PC-9 (cell line): Measurements from ENCODE around the gene IRAK2.

Source experiments
- EZH2 ChIP-seq: fragments of 200-600 bp; sonication (generic); IDR thresholded peaks from 2 replicates; pipeline ENCODE4 v1.8.0; 2017; ENCODE audit warnings: antibody characterized with exemption, low read depth
- TF ChIP-seq, protein P1 (sequence below): fragments of 200-600 bp; sonication (generic); conservative IDR thresholded peaks from 2 replicates; pipeline ENCODE4 v1.6.1; 2017; ENCODE audit warnings: mixed run types, antibody characterized with exemption, mild to moderate bottlenecking, moderate library complexity

GRCh38 chr3:10253731-10254130 lies 89.0 kb downstream of the IRAK2 start:
- TF ChIP-seq, protein P1, sequence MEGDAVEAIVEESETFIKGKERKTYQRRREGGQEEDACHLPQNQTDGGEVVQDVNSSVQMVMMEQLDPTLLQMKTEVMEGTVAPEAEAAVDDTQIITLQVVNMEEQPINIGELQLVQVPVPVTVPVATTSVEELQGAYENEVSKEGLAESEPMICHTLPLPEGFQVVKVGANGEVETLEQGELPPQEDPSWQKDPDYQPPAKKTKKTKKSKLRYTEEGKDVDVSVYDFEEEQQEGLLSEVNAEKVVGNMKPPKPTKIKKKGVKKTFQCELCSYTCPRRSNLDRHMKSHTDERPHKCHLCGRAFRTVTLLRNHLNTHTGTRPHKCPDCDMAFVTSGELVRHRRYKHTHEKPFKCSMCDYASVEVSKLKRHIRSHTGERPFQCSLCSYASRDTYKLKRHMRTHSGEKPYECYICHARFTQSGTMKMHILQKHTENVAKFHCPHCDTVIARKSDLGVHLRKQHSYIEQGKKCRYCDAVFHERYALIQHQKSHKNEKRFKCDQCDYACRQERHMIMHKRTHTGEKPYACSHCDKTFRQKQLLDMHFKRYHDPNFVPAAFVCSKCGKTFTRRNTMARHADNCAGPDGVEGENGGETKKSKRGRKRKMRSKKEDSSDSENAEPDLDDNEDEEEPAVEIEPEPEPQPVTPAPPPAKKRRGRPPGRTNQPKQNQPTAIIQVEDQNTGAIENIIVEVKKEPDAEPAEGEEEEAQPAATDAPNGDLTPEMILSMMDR, result no peak
- TF ChIP-seq EZH2, result no peak
